CD4-positive, alpha-beta T cell treated with Interleukin-2 at 100 ng/mL for 4 hours (primary cell): ENCODE results near the gene SEC22A.

ENCODE experiments used
- DNase-seq: peaks from one replicate; pipeline ENCODE4 v3.0.0-alpha.2; 2020; ENCODE audit warnings: low spot score

SEC22A gene

GRCh38 chr3:123305192-123305591 is 103.4 kb downstream of the SEC22A start:
- no peak for DNase-seq

DNA sequence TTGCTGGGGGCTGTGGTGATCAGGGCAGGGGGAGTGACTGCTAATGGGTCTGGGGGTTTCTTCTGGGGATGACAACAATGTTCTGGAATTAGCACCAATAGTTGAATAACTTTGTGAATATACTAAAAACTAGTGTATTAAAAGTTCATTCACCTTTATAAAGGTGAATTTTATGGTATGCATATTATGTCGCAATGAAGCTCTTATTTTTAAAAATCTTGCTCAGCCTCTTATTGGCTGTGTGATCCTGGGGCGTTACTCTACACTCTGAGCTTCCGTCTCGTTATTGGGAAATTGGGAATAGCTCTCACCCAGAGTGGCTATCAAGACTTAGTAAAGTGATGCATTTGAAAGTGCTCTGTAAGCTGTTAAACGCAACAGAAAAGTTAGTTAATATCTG is 105.3 kb downstream of the SEC22A start:
- no peak for DNase-seq

DNA sequence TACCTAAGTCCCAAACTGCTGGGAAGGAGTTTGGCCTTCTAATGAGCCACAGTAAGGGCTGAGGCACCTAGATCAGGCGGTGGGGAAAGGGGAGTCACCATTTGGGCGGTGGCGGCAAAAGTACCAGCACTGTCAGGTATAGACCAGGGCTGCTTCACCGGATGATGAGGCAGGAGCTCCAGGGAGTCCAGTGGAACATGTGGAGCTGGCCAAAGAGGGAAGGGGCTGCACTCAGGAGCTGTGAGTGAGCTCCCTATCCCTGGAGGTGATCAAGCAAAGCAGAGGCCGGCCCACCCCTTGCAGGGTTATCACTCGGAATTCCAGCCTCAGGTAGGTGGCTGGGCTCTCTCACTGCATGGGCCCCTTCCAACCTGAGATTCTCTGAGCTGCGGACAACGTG is 108.4 kb downstream of the SEC22A start:
- DNase-seq = no peak

GRCh38 chr3:123310741-123311140 is 109.0 kb downstream of the SEC22A start:
- no peak for DNase-seq

- no peak for DNase-seq
These were observed 109.5 kb downstream of the SEC22A start for GRCh38 chr3:123311201-123311600.

DNA sequence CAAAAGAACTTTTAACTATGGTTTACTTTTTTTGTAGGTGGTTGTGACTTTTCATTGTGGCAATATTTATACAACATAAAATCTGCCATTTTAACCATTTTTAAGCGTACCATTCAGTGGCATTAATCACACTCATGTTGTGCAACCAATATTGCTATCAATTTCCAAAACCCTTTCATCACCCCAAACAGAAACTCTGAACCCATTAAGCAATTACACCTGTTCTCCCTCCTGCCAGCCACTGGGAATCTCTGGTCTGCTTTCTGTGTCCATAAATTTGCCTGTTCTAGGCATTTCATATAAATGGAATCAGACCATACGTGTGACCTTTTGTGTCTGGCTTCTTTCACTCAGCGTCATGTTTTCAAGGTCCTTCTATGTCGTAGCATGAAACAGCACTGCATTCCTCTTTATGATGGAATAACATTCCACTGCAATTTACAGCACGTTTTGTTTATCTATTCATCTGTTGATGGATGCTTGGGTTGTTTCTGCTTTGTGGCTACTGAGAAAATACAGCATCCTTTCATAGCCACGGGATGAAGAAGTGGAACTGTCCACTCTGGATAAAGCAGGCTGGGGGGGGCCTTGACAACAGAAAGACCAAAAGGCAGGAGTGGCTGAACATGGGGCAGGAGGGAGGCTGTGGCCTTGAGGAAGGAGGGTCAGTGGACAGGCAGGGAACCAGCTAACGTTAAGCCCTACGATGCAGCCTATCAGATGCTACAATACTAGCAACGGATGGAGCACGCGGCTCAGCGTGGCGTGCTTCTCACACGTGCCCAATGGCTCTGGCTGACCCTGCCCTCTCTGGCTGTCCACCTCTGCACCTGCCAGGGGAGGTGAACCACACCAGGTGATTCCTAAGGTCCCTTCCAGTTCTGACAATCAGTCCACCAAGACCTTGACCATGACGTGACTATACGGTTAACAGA is 110.9 kb downstream of the SEC22A start:
- no peak for DNase-seq

GRCh38 chr3:123313889-123314288 is 112.1 kb downstream of the SEC22A start:
- no peak for DNase-seq

- DNase-seq = no peak
These were observed 112.9 kb downstream of the SEC22A start for GRCh38 chr3:123314359-123315270.

- DNase-seq = no peak
These were observed 113.5 kb downstream of the SEC22A start for GRCh38 chr3:123315271-123315595.

DNA sequence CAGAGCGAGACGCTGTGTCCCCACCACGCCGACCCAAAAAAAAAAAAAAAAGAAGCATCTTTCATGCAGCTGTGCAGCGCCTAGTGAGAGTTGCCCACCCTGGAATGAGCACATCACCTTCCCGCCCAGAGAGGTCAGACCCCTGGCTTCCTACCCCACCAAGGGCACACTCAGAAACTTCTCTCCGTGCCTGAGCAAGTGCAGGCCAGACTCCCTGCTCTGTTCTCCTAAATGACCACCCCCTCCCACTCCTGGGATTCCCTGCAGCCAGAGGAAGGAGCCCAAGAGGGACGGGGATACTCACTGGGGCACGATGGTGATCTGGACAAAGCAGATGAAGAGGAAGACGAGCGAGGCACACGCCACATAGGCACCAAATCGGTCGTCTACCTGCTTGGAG is 116.0 kb downstream of the SEC22A start:
- no peak for DNase-seq

DNA sequence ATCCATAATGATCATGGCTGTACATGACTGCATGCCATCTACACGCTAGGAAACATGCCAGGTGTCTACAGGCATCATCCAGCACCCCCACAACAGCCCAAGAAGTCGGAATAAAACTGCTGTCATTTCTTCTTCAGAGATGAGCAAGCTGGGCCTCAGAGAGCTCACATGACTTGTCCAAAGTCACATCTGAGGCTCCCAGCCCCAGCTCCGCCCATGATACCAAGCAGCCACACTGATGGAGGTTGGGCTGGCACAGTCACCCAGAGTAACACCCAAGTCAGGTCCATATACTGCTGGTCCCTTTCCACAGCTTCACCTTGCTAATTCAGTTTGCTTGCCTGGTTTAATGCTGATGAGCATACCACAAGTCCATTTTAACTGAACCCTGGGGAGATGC is 116.6 kb downstream of the SEC22A start:
- DNase-seq = no peak

DNA sequence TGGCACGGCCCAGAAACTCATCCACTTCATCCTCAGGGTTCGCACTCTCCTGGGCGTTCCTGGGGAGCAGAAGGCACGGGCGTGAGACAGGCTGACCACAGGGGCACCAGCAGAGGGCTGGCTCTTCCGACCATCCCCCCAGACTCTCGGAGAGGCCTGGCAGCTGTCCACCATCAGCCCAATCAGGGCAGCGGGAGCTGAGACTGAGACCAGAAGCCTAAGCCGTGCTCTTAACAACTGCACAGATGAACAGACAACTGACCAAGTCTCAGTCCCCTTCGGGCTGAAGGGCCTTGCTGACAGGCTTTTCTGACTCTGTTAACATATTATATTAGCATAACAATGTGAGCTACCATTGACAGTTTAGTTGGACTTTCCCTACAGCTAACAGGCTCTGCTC is 118.0 kb downstream of the SEC22A start:
- DNase-seq = no peak

GRCh38 chr3:123320221-123320620 is 118.5 kb downstream of the SEC22A start:
- DNase-seq = no peak

DNA sequence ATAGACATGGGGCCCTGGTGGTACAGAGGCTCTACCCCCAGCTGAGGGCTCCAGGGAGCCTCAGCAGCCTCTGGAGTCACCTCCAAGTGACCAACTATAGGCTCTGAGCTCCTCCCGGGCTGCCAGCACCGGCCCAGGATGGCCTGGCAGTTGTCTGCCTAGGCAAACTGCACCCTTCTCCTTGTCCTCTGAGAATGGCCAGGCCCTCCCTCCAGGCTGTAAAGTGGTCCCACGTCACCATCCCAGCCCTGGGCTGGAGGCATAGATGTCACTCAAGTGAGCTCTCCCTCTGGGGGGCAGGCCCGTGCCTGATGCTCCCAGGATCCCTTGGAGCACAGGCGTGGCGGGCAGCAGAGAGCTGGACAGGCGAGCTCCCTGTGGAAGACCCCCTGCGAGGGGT is 120.1 kb downstream of the SEC22A start:
- DNase-seq = no peak

DNA sequence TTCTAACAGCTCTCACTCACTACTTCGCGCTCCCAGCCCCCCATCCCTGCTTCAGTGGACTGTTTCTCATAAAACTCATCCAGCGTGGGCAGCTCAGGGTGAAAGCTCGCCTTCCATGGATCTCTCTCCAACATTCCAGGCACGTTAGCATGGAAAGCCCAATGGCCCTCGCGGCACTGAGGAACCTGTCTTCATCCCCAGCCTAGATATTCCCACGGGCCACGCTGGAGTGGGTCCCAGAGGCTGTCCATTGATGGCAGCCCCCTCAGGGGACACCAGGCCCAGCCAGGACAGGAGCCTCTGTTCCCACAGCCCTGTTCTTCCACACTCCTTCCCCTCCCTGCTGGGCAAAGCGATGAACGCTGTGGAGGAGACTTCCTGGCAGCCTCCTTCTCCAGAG is 121.1 kb downstream of the SEC22A start:
- no peak for DNase-seq
